ENCODE measurements around the gene AUTS2.

Gene AUTS2

DNA sequence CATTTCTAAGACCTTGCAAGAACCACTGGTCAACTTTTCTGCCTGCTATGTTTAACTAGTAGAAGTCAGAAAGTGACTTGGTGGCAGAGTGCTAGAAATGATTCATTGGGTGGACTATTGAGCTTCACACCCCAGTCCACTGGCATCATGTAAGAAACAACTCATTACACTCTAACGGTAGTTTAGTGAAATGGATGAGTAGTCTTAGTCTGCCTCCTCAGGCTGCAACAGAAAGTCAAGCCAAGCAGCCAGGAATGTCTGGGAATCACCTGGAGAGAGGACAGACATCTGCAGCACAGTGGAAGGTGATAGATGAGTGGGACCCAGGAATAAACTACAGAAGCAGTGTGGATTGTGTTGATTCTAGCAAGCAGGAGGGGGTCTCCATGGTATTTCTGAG lies 125.4 kb downstream of the AUTS2 start:
- DNase-seq (ENCODE audit: low spot score) = no peak

DNA sequence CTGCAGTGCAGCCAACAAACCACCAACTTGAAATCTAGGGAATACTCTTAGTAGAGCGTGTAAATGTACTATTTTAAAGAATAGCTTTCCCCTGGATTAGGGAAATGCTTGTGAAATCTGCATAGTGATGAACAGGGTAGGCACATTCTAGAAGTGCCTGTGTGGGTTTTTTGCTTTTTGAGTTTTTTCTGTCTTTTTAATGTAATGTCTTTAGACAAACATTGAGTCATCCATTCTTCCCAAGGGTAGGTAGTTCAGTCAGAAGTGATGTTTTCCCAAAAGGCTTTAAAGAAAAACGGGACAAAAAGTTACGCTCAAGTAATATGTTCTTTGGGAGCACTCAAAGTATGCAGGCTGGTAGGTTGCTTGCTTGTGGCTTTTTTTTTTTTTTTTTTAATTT lies 130.0 kb downstream of the AUTS2 start:
- no peak for DNase-seq (ENCODE audit: low spot score)

- DNase-seq (ENCODE audit: low spot score) = no peak
These were observed 133.9 kb downstream of the AUTS2 start for GRCh38 chr7:69732203-69732602.

DNA sequence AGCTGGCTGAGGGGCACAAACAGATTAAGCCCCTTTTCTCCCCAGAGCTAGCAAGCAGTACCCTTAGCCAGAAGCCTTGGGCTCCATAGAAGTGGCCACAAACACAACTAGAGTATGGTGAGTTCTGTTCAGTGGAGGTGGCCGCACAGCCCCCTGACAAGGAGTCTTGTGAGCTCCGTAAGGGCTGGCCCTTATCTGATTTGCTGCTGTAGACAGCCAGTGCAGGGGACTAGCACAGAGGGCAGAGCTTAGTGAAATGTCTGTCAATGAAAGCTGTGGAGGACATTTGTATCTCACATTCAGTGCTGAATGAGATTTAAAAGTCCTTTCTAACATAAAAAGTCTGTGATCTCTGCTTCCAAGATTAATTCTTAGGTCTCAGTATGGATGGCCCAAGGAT lies 137.3 kb downstream of the AUTS2 start:
- DNase-seq (ENCODE audit: low spot score) = no peak

DNA sequence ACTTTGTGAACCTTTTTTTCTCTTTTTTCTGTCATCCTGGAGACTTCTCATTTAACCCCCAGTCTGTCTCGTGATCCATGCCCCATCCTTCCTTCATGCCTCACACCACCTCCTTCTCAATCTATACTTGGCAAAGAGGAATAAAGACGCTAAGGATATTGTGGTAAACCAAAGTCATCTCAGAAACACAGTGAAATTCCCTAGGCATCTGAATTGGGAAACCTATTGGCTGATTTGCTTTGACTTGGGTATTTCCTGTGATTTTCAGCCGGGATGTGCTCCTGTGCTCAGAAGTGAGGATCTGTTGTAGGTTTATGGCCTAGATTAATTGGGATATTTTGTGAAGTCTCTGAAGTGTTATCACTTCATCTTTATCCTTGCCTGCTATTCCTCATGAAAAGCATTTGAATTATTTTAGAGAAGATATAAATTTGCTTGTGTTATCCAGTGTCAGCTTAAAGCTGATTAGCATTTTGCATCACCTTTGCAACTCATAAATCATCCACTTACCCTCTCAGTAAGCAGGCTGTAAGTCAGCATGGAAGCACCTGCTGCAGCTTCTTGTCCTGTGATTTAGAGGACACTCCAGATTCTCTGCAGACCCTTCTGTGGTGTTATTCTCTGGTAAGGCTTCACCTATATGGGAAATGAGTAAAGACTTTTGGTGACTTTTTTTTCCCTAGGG lies 138.0 kb downstream of the AUTS2 start:
- DNase-seq (ENCODE audit: low spot score) = no peak

GRCh38 chr7:69738396-69738951 lies 140.2 kb downstream of the AUTS2 start:
- no peak for DNase-seq (ENCODE audit: low spot score)

GRCh38 chr7:69739190-69739589 lies 140.9 kb downstream of the AUTS2 start:
- no peak for DNase-seq (ENCODE audit: low spot score)

DNA sequence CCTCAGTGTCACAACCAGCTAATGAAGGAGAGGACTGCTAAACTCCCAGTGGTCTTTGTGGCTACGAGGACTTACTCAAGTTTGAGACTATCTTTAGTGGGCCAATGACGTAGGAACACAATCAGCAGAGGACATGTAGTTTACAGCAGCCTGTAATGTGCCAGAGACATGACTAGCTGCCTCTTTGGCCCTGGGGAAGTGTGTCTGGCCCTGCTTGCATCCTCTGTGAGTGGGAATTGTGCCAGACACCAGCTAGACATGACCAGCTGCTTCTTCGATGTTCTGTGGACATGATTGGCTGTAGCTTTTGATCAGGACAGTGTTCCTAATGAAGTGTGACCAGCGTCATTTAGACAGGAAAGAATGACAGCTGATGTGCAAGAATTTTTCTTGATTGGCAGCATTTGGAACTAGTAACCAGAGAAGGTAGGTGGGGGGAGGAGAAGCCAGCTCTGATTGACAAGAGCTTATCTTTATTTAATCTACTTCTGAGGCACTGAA lies 141.7 kb downstream of the AUTS2 start:
- no peak for DNase-seq (ENCODE audit: low spot score)

DNA sequence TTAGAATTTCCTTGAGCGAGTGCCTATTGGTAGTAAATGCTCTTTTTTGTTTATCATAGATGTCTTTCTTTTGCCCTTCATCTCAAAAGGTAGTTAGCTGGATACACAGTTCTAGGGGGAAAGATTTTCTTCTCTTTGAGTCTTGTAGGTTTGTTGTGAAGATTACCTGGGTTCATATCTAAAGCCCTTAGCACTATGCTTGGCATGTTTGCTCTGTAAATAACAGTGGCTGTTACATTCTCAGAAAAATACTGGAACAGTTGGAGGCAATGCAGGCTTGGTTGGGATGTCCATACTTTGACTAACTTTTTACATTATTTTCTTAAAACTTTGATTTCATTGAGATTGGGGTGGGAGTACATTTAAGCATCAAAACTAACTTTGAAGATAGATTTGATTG lies 144.0 kb downstream of the AUTS2 start:
- no peak for DNase-seq (ENCODE audit: low spot score)

- DNase-seq (ENCODE audit: low spot score) = no peak
These were observed 145.2 kb downstream of the AUTS2 start for GRCh38 chr7:69743436-69743835.

- DNase-seq (ENCODE audit: low spot score) = no peak
These were observed 145.8 kb downstream of the AUTS2 start for GRCh38 chr7:69744026-69744425.

- DNase-seq (ENCODE audit: low spot score) = no peak
These were observed 148.1 kb downstream of the AUTS2 start for GRCh38 chr7:69746383-69746782.

GRCh38 chr7:69747144-69747543 lies 148.9 kb downstream of the AUTS2 start:
- no peak for DNase-seq (ENCODE audit: low spot score)

DNA sequence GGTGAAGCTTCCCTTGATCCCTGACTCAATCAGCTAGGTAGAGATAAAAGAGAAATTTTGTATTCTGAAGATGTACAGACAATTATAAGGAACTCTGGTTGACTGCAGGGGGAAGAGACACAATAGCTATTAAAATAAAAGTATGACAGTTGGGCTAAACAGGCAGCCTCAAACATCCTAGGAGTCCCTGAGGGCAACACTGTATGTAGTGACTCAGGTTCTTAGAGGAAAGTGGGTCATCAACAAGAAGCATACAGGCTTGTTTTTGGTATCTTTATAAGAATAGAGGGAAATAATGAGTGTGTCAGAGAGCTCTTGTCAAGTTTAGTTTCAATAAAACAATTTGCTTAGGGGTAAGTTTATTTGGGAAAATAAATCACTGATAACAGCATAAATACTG lies 150.3 kb downstream of the AUTS2 start:
- DNase-seq (ENCODE audit: low spot score) = no peak

GRCh38 chr7:69749372-69749979 lies 151.2 kb downstream of the AUTS2 start:
- no peak for DNase-seq (ENCODE audit: low spot score)

GRCh38 chr7:69749994-69750393 lies 151.7 kb downstream of the AUTS2 start:
- no peak for DNase-seq (ENCODE audit: low spot score)

GRCh38 chr7:69751026-69751425 lies 152.8 kb downstream of the AUTS2 start:
- DNase-seq (ENCODE audit: low spot score) = no peak

- no peak for DNase-seq (ENCODE audit: low spot score)
These were observed 155.7 kb downstream of the AUTS2 start for GRCh38 chr7:69753981-69754380.

DNA sequence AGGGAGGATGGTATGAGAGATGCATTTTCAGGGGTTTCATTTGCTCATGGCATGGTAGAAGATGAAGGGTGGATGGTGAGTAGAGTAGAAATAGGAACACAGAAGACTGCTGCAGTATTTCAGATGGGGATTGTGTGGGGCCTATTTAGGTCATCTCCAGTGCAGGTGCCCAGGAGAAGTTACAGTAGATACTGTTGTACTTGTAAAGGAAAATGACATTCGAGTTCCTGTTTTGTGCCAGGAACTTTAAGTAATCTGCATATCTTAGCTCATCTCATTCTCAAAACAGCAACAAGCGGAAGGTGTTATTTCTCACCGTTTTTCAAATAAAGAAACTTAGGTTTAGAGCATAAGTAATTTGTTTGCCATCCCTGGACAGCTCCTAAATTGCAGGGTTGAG lies 156.2 kb downstream of the AUTS2 start:
- no peak for DNase-seq (ENCODE audit: low spot score)

DNA sequence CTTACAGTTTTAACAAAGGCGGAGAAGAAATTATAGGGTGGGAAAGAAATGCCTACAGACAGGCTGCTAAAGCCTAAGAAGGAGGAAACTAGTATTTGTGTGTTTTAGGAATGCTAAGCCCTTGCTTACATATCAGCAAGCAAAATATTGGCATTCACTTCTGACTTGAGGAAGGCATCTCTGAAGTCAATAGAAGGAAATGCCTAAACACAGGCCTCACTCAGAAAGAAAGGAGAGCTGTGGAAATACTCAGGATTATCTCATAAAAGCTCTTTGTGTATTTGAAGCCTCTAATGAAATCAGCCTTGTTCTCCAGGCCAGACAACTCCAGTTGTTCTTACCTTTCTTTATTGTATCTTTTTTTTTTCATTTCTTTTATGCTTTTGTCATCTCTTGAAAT lies 158.0 kb downstream of the AUTS2 start:
- DNase-seq (ENCODE audit: low spot score) = no peak

- no peak for DNase-seq (ENCODE audit: low spot score)
These were observed 159.3 kb downstream of the AUTS2 start for GRCh38 chr7:69757528-69757927.

- DNase-seq (ENCODE audit: low spot score) = no peak
These were observed 159.7 kb downstream of the AUTS2 start for GRCh38 chr7:69757981-69758430.

DNA sequence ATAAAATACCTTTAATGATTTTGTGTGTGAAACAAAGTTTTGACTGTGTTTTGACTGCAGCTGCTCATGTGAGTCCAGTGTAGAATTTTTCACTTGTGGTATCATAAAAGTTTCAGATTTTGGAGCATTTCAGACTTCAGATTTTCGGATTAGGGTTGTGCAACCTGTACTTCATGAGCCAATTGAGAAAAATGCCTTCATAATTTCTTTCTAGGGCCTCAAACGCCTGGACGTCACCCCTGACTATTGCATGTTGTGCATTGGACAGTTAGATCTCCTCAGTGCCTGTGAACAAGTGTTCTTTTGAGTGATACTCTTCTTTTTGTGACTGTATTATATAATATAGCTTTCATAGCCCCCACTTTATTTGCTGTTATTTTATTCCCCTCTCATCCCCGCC lies 161.1 kb downstream of the AUTS2 start:
- DNase-seq (ENCODE audit: low spot score) = no peak
